Stimulated activated CD8-positive, alpha-beta memory T cell treated with anti-CD3 and anti-CD28 coated beads, Interleukin-15, amount 100 ng/mL, for 24 hours (primary cell): ENCODE measurements around the gene PNP.
A peak's percentile ranks its signal among the peaks of the same experiment; 100 is the strongest.
"Not testable (repeated sequence)": the region's sequence is repeated elsewhere in the genome, so short reads cannot be mapped to it uniquely, and the experiment has no call there.

Source experiments
- DNase-seq: peaks from one replicate; pipeline ENCODE4 v3.0.0-alpha.2; 2020; ENCODE audit warnings: low read depth

PNP gene

DNA sequence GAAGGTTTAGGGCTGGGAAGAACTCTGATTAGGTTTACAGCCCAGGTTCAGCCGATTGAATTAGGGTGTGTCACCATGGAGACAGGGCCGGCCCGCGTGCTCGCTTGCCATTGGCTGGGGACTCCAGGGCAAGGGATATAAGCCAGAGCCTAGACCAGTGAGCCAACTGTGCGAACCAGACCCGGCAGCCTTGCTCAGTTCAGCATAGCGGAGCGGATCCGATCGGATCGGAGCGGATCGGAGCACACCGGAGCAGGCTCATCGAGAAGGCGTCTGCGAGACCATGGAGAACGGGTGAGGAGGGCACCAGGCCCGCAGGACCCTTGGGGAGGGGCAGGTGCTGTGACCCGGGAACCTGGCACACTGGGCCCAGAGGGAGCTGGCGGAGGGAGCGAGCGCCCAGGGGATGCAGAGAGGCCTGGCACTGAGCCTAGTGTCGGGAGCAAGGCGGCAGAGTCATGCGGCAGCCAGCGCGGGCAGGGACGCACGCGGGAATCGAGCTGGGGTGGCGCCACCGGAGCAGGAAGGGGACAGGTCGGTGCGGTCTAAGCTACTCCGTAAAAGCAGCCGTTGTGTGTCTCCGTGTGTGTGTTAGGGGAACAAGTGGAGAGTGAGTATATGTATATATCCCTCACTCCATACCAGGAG lies at the start of gene PNP:
Gene PNP (plus strand): TSS at position 165 of the 648 bp plus-strand sequence. CDS start 119 bp downstream, at position 284.
- DNase-seq: peak; percentile 73

DNA sequence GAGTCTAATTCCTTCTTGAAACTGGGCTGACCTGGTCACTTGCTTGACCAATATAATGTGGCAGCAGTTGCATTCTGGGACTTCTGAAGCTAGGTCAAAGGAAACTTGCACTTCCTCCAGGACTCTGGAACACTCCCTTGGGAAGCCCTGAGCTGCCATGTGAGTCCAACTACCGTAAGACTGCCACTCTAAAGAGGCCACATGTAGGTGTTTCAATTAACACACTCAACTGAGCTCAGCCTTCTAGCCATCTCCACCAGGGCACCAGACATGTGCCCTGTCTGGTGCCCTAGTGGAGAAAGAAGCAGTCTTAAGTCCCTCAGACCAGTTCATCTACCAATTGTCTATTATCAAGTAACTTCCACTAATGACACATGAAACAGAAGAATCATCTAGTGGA lies 49.8 kb upstream of the PNP start:
- DNase-seq: no peak

DNA sequence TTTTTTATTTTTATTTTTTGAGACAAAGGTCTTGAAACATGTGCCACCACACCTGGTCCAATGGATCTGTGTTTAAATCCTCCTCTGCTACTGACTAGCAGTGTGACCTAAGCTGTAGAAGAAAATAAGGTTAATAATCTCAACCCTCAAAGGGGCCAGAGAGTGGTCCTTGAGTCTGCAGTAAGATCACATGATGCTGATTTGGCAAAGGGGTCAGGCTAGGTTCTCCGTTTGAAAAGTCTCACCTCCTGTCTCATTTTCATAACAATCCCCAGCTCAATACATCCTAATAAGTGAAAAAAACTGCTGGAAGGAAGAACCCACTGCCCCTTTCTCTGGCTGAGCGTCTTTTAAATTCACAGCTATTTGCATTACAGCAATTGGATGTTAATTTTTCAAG lies 47.9 kb upstream of the PNP start:
- no peak for DNase-seq

DNA sequence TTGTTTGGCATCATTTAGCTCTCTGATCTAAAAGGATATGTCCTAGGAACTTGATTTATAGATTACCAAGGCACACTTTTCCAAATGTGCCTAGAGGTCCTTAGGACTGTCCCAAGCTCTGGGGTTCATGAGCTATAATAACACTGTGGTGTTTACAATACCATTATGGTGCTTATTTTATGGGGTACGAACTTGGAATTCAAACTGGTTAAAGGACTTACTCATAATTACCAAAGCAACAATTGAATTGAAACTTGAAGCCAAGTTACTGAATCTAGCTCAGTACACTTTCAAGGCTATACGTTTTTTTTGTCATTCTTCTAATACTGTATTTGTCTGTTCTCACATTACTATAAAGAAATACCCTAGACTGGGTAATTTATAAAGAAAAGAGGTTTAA lies 46.3 kb upstream of the PNP start:
- DNase-seq: no peak

DNA sequence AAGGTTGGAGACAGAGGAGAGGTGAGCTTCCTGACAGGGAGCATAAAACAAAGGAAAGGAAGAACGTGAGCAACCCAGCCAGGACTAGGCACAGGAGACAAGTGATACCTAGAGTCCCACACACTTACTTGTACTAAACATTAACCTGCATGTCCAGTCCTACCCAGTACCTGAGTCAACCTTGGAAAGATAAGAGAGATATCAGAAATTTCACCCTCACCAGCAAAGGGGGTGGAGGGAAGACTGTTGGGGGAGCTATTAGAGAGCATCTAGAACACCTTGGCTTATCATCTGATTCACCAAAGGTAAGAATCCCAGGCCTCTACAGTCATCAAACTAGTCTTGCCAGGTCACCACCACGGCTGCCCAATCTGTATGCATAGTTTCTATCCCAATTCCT lies 44.4 kb upstream of the PNP start:
- no peak for DNase-seq

DNA sequence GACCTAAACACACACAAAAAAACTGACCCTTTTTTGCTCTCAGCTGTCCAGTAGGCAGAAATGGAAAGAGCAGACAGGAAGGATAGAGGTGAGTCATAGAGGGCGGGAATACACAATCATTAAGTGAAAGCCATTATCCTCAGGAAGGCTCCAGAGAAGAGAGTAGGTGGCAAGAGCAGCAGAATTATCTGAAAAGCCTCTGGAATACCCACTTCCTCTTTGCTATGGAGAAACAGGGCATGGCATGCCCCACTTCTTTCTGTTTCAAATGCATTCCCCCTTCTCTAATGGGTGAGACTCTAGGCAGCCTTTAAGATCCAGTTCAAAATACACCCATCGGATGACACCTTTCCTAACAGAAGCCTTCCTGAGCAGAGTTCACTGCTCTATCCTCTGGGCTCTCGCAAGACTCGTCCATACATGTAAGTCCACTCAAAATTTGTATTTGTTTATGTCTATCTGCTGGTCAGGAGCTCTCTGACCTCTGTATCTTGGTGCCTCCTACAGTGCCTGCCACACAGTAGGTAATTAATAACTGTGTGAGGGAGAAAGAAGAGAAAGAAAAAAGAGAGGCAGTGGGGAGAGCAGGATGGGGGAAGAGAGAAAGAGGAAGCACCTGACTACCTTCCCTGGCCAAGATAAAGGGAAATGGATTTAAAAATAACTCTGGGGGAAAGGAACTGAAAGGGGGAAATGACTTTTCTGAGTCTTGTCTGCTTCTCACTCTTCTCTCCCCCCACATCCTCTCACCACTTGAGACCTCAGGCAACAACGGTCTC lies 41.8 kb upstream of the PNP start:
- DNase-seq: no peak

DNA sequence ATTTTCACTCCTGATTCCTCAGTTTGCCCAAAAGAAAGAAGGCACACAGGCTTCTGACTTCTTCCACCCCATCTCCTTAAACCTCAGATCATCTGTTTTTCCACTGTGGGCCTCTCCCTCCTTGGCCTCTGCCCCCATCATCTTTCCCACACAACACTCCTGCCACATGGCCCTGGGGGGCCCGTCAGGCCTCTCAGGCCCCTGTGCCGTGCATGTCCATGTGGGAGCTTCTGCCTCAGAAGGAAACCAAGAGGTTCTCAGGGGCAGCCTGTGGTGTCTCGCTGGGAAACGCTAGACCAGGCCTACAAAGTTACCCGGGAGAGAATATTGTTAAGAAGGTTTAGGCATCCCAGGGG lies 41.2 kb upstream of the PNP start:
- no peak for DNase-seq

DNA sequence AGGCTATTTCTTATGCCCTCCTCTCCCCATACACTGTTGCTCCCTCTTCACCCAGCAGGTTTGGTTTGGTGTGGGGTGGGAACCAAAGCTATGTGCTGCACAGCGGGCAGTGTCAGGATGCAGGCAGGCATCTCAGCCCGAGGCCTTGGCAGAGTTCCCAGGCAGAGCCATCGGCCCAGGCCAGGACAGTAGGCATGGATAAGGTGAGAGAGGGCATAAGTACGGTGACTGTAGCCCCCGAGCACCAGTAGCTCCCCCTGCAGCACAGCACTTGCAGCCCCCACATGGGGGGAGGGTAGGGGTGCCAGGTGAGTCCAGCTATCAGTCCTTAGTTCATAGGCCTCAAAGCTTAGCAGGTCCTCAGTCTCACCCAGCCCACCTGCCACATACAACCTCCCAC lies 40.4 kb upstream of the PNP start:
- no peak for DNase-seq

DNA sequence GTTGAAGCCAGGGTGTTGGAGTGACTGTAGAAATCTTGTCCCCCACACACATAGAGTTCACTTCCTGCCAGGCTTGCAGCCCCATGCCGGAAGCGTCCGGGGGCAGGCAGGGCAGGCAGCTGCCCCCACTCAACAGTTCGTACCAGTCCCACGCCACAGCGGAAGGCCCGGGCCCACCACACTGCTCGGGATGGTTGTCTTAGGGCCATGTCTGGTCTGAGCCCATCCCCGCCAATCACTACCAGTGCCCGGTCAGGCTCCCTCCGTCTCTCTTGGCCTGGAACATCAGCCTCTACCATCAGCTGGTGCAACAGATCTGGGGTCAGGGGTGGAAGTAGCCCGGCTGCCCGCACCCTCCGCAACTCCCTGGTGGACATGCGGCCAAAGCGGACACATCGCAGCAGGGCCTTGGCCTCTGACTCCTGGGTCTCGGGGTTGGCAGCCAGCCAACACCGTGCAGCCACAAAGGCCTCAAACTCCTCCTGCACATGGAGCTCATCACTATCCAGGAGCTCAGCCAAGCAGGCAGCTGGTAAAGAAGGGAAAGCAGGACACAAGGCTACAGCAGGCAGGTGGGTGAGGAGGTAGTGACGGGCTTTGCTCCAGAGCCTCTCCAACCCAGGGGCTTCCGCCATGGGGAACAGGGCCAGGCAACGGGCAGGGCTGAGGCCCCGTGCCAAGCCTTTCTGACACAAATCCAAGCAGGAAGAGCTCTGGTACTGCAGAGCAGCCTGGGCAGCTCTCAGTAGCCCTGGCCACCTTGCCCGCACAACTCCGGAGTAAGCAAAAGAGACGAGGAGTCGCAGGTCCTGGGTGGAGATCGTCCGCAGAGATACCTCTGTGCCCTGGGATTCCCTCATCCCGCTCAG lies 39.2 kb upstream of the PNP start:
- no peak for DNase-seq

DNA sequence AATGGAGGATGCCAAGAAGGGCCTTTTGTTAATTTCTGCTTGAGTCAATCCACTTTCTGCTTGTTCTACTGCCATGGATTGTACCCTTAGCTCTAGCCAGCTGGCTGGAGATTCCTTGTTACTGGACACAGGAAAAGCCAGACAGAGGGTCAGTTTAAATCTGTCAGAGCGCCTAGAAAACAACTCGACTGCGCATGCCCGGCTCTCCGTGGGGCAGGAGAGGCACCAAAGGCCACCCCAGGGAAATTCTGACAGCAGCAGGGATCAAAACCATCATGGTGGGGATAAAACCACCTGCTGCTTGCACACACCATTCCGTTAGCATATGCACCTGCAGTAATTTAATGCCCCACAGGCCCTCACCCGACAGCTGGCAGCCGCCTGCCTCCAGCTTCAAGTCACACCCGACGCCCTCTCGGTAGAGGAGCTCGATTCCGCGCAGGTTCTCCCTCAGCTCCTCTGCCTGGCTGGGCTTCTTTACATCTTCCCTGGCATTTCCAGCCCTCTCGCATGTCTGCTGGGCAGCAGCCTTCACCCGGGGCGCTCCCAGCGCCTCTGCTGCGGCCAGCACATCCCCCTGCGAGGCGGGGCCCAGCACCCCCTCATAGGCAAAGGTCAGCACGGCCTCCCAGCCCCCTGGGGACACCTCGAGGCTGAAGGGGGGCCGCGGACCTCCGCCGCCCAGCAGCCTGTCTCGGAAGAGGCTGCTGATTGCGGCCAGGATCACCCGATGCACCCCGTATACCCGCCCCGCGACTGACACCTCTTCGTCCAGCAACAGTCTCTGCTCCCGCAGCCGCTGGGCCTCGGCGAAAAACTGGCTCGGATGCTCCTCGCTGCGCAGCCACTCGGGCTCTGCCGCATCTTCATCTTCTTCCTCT lies 34.3 kb upstream of the PNP start:
- DNase-seq: no peak

DNA sequence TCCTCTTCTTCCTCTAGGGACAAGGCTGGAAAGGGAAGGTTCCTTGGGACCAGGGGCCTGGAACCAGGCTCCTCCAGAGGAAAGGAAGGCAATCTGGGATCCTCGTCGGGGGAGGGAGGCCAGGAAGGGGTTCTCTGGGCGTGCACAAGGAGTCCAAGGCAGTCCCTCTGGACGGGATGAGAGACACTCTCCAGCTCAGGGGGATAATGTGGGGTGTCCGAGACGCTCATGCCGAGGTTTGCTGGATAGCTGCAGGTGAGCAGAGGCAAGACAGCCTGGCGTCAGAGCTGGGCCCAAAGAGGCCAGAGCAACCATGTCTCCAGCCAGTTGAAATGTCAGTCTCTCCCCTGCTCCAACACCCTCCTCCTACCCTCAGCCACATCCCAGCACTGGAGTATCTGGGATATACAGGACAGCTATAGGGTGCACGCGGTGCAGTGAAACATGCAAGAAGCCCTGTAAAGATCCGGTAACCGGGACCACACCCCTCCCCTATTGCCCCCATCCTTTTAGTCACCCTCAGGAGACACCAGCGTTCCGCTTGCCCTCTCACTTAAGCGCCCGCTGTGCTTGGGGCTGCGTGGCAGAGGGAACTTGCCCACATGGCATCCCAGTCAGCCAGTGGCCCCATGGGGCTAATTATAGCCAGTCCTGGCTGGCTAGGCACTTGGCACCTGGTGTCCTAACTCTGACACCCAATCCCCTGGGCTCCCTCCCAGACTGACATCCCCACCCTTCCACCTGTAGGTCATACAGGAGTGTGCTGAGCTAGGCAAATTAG lies 33.4 kb upstream of the PNP start, which contains the start of gene KLHL33:
Gene KLHL33 (minus strand): TSS at position 585 of the 781 bp plus-strand sequence. CDS start 355 bp downstream, at position 230.
- DNase-seq: no peak

DNA sequence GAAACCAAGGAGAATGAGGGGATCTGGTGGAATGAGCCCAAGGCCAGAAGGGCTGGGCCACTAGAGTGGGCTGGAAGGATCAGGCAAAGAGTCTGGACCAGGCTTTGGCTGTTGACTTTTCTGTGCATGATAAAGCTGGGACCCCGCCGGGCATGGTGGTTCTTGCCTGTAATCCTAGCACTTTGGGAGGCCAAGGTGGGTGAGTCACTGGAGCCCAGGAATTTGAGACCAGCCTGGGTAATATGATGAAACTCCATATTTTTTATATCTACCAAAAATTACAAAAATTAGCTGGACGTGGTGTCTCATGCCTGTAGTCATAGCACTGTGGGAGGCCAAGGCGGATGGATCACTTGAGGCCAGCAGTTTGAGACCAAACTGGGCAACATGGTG lies 32.8 kb upstream of the PNP start:
- no peak for DNase-seq

DNA sequence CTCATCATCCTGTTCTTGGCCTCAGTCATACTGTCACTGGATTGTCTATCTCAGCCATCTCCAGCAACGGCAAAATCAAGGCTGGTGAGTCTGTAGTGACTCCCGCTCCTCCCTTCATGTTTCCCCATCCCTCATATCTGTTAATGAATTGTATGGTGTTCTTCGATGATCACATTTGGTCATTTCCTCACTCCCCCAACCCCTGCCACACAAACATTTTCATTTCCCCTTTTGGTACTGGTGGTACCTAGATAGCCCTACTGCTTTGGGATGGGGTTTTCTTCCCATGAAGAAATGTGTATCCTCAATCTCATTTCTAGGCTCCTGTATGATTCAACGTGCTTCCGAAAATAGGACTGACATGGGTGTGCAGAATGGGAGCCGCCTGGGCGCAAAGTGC lies 30.5 kb upstream of the PNP start:
- no peak for DNase-seq

DNA sequence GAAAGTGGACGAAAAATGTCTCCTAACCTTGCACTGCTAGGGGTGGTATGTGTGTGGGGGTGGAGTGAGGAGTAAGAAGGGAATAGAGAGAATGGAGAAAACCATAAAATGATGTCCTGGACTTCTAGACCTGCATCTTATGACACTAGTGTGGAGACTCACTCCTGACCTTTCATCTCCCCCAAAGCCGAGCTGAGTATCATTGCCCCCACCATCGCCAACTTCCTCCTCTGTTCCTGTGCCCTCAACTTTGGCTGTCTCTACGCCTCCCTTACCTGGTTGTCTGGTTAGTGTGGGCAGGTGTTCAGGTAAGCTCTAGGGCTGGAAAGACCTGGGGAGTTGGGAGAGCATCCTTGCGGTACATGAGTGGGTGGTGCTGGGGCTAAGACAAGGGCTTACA lies 28.7 kb upstream of the PNP start:
- DNase-seq: no peak

DNA sequence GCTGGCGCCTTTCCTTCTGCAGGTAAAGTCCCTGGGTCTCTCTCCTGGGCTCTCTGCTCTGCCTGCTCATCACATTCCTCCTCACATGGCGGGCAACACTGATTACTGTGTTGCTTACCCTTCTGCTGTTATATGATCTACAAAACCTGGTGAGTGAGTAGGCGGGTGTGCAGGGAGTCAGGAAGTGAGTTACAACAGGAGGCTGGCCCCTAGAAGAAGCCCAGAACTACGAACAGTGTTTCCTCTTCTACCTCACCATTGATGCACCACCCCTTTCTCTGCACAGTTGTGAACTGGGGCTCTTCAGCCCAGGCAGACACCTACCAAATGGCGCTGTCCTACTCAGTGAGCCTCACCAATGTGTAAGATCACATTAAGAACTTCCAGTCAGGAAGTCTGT lies 28.3 kb upstream of the PNP start:
- no peak for DNase-seq

DNA sequence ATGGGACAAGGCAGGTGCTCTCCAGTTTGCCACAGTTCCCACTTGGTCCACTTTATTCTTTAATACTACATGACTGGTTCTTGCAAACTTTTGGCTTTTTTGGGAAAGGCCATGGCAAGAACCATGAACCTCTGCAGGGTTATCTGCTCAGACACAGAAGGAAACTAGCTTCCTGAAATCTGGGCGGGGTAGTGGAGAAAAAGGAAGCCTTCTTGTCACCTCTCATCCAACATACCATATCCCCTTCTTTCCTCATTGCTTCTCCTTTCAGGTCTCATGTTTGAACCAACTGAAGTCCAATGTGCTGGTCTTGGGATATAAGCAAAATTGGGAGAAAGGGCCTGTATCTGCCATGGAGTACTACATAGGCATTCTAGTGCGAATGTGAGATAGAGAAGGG lies 27.7 kb upstream of the PNP start:
- no peak for DNase-seq

DNA sequence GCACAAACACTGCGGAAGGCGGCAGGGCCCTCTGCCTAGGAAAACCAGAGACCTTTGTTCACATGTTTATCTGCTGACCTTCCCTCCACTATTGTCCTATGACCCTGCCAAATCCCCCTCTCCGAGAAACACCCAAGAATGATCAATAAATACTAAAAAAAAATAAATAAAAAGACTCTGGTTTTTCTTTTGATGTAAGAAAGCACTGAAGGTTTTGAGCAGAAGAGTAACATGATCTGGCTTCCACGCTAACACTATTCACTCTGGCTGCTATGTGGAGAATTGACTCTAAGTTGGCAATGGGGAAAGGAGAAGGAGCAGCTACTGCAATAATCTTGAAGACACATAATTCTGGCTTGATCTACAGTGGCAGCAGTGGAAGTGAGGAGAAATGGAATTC lies 25.6 kb upstream of the PNP start:
- DNase-seq: not testable (repeated sequence)

DNA sequence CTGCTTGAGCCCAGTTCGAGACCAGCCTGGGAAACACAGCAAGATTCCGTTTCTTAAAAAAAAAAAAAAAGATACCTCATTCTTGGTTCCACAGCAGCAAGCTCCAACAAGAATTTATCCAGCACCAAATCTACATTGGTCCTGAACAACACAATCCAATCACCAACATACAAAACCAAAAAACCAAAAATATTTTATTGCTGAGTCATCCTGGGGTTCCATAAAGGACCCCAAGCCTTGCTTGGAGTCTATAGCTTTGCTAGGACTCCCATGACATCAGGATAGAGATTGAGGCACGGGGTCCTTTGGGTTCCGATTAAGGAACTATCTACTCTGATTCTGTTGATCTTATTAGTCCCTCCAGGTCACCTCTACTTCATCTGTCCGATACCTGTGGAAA lies 22.3 kb upstream of the PNP start:
- no peak for DNase-seq

DNA sequence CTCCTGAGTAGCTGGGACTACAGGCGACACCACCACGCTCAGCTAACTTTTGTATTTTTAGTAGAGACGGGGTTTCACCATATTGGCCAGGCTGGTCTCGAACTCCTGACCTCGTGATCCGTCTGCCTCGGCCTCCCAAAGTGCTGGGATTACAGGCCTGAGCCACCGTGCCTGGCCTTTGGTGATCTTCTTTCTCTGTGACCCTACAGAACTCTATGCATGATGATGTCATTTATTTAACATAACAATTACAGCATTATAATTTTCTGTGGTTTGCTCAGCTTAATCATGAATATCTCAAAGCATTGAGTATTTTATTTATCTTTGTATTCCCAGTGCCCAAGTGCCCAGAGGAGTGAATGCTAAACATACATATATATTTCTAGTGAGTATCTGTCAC lies 16.4 kb upstream of the PNP start:
- DNase-seq: not testable (repeated sequence)

DNA sequence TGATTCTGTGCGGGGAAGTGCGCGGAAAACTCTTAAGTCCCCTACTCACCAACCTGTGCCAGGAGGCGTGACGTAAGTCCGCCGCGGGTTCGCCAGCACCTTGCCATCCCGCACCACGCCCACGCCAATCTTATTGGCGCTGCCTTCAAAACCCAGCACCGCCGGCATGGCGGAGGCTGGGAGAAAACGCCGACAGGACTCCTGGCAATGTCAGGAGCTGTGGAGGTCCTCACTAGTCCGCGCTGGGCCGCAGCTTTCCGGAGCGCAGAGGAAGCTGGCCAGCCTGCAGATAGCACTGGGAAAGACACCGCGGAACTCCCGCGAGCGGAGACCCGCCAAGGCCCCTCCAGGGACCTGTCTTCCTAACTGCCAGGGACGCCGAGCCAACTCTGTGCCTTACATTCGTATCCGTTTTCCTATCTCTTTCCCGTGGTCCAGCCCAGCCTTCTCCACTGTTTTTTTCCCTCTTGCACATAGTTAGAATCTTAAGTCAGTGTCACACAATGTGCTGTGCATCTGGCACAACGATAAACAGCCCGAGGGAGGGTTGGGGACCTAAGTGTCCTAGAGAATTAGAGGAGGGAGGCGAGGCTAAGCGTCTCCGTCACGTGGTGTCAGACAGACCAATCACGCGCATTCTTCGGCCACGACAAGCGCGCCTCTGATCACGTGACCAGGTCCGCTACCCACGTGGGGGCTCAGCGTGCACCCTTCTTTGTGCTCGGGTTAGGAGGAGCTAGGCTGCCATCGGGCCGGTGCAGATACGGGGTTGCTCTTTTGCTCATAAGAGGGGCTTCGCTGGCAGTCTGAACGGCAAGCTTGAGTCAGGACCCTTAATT lies 14.5 kb upstream of the PNP start, which contains the start of the genes APEX1 and OSGEP:
Gene APEX1 (plus strand): TSS at position 711 of the 839 bp plus-strand sequence. CDS start 420 bp downstream, outside the sequence.
Gene OSGEP (minus strand): TSS at position 297 of the 839 bp plus-strand sequence. CDS start 129 bp downstream, at position 168.
- DNase-seq: peak; percentile 83
